DLD1 (cell line): Measurements from ENCODE around the gene POLR2J.
"Not testable (repeated sequence)": the region's sequence is repeated elsewhere in the genome, so short reads cannot be mapped to it uniquely, and the experiment has no call there.

Experiments used
- in situ Hi-C: cut with HindIII; loops from 2 replicates; pipeline ENCODE4 v1.10.0; 2017; ENCODE audit warnings: low sequenced_read_pairs

The POLR2J gene

GRCh38 chr7:102467581-102468477 is 10.9 kb downstream of the POLR2J start:
- in situ Hi-C loops = no loop called here

- in situ Hi-C loops = no loop called here
Observed at GRCh38 chr7:102466097-102466496, 12.6 kb downstream of the POLR2J start.

GRCh38 chr7:102464577-102465280 is 14.0 kb downstream of the POLR2J start, which contains the start of the genes ALKBH4 and LRWD1:
ALKBH4 (minus strand) TSS chr7:102464863; CDS start chr7:102464836, 27 bp downstream.
LRWD1 (plus strand) TSS chr7:102464984; CDS start chr7:102465081, 97 bp downstream.
- in situ Hi-C loops = no loop called here

DNA sequence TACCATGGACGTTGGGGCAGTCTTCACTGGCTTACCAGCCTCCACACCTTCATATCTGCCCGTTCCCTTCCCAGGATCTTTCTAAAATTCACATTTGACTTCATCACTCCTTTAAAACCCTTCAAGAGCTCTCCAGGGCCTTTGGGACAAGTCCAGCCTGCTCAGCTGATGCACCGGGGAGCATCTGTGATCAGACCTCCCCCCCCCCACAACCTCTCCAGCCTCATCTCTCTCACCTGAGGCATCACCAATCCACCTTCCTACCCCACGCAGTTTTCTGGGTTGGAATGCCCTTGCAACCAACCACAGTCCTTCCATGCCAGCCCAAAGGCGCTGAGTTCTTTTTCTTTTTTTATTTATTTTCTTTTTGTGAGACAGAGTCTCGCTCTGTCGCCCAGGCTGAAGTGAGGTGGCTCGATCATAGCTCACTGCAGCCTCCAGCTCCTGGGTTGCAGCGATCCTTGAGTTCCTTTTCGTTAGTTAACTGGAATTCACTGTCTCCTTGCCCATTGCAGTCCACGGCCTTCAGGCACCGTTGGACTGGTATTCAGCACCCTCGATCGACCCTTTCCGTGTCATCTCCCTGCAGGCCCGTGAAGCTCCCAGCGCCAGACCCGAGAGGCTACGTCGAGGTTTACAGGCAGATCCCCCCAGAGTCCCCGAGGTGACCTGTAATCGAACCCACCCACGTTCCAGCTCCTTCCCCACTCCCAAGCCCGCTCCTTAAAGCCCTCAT is 14.7 kb downstream of the POLR2J start:
- in situ Hi-C loops = no loop called here

- in situ Hi-C loops = no loop called here
Observed at GRCh38 chr7:102460467-102460866, 18.3 kb downstream of the POLR2J start.

DNA sequence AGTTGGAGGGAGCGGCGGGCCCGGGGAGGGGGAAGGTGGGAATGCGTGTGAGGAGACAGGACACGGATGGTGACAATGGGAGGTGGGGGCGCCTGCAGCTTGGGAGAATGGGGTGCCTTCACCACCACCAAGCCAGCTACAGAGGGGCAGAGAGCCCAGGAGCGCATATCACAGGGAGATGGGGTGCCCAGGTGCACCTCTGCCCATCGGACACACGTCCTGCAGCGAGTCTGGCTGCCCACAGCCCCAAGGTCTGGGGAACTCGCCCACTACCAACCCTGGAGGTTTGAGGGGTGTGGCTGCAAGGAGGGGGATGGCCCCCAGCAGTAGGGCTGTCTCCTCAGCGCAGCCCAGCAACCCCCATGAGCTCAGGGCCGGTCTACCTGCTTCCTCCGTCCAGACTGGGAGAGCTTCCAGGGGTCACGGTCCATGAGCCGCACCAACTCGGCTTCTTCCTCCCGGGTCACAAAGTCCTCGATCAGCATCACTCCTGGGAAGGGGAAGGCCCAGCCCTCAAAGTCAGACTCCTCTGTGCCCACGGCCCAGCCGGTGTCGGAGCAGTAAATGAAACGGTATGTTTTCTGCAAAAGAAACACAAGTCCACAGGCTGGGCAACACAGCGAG is 19.4 kb downstream of the POLR2J start:
- in situ Hi-C loops = no loop called here

GRCh38 chr7:102457352-102457924 is 21.3 kb downstream of the POLR2J start:
- in situ Hi-C loops = no loop called here

GRCh38 chr7:102456327-102456726 is 22.4 kb downstream of the POLR2J start:
- in situ Hi-C loops = no loop called here

- in situ Hi-C loops = no loop called here
Observed at GRCh38 chr7:102455596-102455995, 23.1 kb downstream of the POLR2J start.

DNA sequence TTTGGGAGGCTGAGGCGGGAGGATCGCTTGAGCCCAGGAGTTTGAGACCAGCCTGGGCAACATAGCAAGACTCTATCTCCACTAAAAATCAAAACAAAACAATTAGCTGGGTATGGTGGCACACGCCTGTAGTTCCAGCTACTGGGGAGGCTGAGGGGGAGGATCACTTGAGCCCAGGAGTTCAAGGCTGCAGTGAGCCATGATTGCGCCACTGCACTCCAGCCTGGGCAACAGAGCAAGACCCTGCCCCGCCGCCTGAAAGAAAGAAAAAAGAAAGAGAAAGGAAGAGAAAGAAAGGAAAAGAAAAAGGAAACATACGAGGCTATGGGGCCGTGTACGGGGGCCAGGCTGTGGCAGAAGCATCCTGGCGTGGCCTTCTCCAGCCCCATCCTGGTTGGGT is 23.8 kb downstream of the POLR2J start:
- in situ Hi-C loops = not testable (repeated sequence)

- in situ Hi-C loops = no loop called here
Observed at GRCh38 chr7:102454468-102454867, 24.3 kb downstream of the POLR2J start.

GRCh38 chr7:102453319-102453718 is 25.4 kb downstream of the POLR2J start:
- in situ Hi-C loops = no loop called here

DNA sequence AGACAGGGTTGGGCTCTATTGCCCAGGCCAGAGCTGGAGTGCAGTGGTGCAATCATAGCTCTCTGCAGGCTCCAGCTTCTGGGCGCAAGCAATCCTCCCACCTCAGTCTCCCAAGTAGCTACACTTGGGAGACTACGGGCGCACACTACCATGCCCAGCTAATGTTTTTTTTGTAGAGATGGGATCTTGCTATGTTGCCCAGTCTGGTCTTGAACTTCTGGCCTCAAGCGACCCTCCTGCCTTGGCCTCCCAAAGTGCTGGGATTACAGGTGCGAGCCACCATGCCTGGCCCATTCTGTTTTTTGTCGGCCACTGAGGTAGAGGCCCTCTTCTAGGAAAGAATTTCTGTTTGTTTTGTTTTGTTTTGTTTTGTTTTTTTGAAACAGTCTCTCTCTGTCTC is 26.3 kb downstream of the POLR2J start:
- in situ Hi-C loops = no loop called here

DNA sequence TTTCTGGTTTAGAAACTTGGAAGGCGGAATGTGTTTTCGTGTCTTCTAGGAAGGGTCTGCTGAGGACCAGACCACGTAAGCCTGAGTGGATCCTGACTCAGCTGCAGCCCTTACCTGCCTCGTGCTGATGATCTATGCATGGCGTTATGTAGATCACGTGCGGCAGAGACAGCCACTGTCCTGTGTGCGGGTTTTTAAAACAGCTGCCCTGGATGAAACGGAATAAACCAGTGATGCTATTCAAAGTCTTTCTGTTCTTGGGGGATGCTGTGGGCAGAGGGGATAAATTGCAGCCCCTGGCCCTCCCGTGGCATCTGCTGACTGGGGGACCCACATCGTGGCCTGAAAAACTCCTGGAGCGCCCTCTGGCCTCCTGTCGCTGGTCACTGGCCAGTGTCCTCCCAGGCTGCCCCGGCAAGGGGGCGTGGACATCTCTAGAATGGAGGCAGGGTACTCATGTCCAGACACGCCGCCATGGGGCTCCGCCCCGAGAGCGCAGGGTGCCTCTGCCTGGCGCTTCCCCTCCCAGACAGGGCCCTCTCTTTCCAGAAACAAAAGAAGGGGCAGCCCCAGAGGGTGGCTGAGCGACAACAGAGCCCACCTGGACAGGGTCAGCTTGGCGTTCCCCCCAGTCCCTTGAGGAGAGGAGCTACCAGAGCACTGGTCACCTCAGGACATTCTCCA is 27.2 kb downstream of the POLR2J start:
- in situ Hi-C loops = no loop called here

GRCh38 chr7:102450242-102450641 is 28.5 kb downstream of the POLR2J start:
- in situ Hi-C loops = no loop called here

DNA sequence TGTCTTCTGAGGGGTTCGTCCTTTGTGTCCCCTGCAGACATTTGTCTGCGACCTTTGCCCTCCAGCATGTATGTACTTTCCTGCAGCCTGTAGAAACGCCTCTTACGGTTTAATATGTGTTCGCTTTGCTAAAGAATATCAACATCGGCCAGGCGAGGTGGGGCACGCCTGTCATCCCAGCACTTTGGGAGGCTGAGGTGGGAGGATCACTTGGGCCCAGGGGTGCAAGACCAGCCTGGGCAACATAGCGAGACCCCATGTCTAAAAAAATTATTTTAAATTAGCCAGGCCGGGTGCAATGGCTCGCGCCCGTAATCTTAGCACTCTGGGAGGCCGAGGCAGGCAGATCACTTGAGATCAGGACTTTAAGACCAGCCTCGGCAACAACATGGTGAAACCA is 29.6 kb downstream of the POLR2J start:
- in situ Hi-C loops = no loop called here

DNA sequence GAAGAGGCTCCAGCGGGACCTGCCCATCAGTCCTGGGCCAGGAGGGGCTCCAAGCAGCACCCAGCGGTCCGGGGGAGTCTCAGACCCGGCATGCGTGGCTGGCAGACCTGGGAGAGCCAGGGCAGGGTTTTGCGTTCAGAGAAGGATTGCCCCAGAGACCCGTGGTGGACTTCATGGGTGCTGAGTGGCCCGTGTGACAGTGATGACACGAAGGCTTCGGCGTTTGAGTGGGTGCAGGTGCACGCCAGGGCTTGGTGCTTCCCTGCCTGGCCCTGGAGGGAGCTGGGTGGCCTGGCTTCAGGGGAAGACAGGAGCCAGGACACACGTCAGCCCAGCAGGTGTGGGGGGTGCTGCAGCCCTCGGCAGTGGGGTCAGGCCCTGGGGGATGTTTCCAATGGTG is 31.4 kb downstream of the POLR2J start:
- in situ Hi-C loops = no loop called here

GRCh38 chr7:102446387-102447156 is 32.1 kb downstream of the POLR2J start:
- in situ Hi-C loops = no loop called here

DNA sequence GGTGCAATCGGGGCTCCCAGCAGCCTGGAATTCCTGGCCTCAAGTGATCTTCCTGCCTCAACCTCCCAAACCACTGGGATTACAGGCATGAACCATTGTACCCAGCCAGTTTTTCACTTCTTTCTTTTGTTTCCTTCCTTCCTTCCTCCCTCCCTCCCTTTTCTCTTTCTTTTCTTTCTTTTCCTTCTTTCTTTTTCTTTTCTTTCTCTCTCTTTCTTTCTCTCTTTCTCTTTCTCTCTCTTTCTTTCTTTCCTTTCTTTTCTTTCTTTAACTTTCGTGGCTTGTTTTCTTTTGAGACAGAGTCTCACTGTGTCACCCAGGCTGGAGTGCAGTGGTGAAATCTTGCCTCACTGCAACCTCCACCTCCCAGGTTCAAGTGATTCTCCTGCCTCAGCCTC is 33.0 kb downstream of the POLR2J start:
- in situ Hi-C loops = no loop called here
